Activated naive CD8-positive, alpha-beta T cell treated with anti-CD3 and anti-CD28 coated beads, Interleukin-2, amount 10 ng/mL, durations not matched to agents 7 days and 5 days (primary cell): ENCODE measurements around the gene HES5. TPM values are rescaled to one million over a fixed set of nuclear protein-coding genes. Genes with fewer than 3 reads are reported as not detected.

Source experiments
- ATAC-seq: fragments of 150-1000 bp; cut with Tn5 transposase; one replicate; pipeline ENCODE4 v1.10.0; 2021; ENCODE audit warnings: low read depth, moderate library complexity
- POLR2A ChIA-PET: fragments of 350-600 bp; sonication (Branson Sonifier 250); formaldehyde crosslinking; loops from one replicate; lab custom pipeline; 2021; ENCODE audit warnings: antibody characterized with exemption; lab: Charles Lee
- DNase-seq: peaks from one replicate; pipeline ENCODE4 v3.0.0; 2021
- H3K27ac Mint-ChIP-seq: one replicate; pipeline ENCODE4 v1.8.0; 2022; ENCODE audit warnings: mild to moderate bottlenecking, mixed read lengths
- H3K27me3 Mint-ChIP-seq: one replicate; pipeline ENCODE4 v1.8.0; 2022; ENCODE audit warnings: mild to moderate bottlenecking, moderate library complexity, mixed read lengths
- H3K36me3 Mint-ChIP-seq: one replicate; pipeline ENCODE4 v1.8.0; 2021; ENCODE audit warnings: mild to moderate bottlenecking, mixed read lengths
- H3K4me1 Mint-ChIP-seq: one replicate; pipeline ENCODE4 v1.8.0; 2021; ENCODE audit warnings: mixed read lengths
- H3K4me3 Mint-ChIP-seq: one replicate; pipeline ENCODE4 v1.8.0; 2022; ENCODE audit warnings: mild to moderate bottlenecking, moderate library complexity, mixed read lengths
- H3K9me3 Mint-ChIP-seq: one replicate; pipeline ENCODE4 v1.8.0; 2021; ENCODE audit warnings: mixed read lengths
- total RNA-seq, 2 experiments: library from RNA; stranded (reverse); gene quantifications; one replicate each; pipeline ENCODE4 v1.2.3, GENCODE V29; 2021

Gene HES5
- total RNA-seq, 2 experiments from 2014 or later: not detected

- POLR2A ChIA-PET: interaction anchor here (1.1 to 1.2 kb wide), 2 partner anchors 46 to 86 kb away, joined by 3 to 4 read pairs; no protein-coding TSS in a partner anchor
- no peak for DNase-seq
- Mint-ChIP-seq H3K9me3 (no peaks in the 10 kb centered on the region), H3K4me1 (peaks cover 9% of the 10 kb centered on the region), H3K36me3 (no peaks in the 10 kb centered on the region), H3K27ac (no peak overlapping the region), H3K27me3 (no peaks in the 10 kb centered on the region), H3K4me3 (no peak overlapping the region)
- no peak for ATAC-seq
Measured at GRCh38 chr1:2501820-2502119, 28.3 kb downstream of the HES5 start.

- Mint-ChIP-seq H3K4me3 (no peak overlapping the region), H3K27ac (no peak overlapping the region)
- POLR2A ChIA-PET: interaction anchor here (1.0 to 1.7 kb wide), 6 partner anchors 23 to 86 kb away, joined by 3 to 6 read pairs (median 4); partner anchors contain the start of gene PANK4
Measured at GRCh38 chr1:2501041-2501819, 28.8 kb downstream of the HES5 start.

GRCh38 chr1:2499986-2500596, 30.0 kb downstream of the HES5 start:
- POLR2A ChIA-PET: interaction anchor here (1.0 to 1.7 kb wide), 5 partner anchors 24 to 85 kb away, joined by 3 to 6 read pairs (median 4); partner anchors contain the start of gene PANK4
- H3K4me1 Mint-ChIP-seq: peaks cover 12% of the 10 kb centered on the region
- ATAC-seq (peak; percentile 28), DNase-seq (no peak)
- H3K27ac Mint-ChIP-seq: peak overlapping the region; percentile 76
- no peaks in the 10 kb centered on the region for H3K27me3 Mint-ChIP-seq
- no peaks in the 10 kb centered on the region for H3K9me3 Mint-ChIP-seq
- peak overlapping the region; percentile 37 for H3K4me3 Mint-ChIP-seq
- no peaks in the 10 kb centered on the region for H3K36me3 Mint-ChIP-seq

More at GRCh38 chr1:2501041-2501819, 28.8 kb downstream of the HES5 start:
- DNase-seq (no peak), ATAC-seq (no peak)
- Mint-ChIP-seq H3K9me3 (no peaks in the 10 kb centered on the region), H3K27me3 (no peaks in the 10 kb centered on the region), H3K36me3 (no peaks in the 10 kb centered on the region), H3K4me1 (peaks cover 9% of the 10 kb centered on the region)

- Mint-ChIP-seq H3K27me3 (no peaks in the 10 kb centered on the region), H3K9me3 (no peaks in the 10 kb centered on the region), H3K4me1 (peaks cover 12% of the 10 kb centered on the region), H3K4me3 (no peak overlapping the region), H3K36me3 (no peaks in the 10 kb centered on the region), H3K27ac (peak overlapping the region; percentile 30)
- ATAC-seq (no peak), DNase-seq (no peak)
- POLR2A ChIA-PET: interaction anchor here (1.5 to 1.6 kb wide), 2 partner anchors 48 to 86 kb away, joined by 3 to 6 read pairs; no protein-coding TSS in a partner anchor
Measured at GRCh38 chr1:2499260-2499659, 30.8 kb downstream of the HES5 start.

- DNase-seq: no peak
- no peak for ATAC-seq
- peaks cover 17% of the 10 kb centered on the region for H3K4me1 Mint-ChIP-seq
- H3K36me3 Mint-ChIP-seq: no peaks in the 10 kb centered on the region
- H3K27me3 Mint-ChIP-seq: no peaks in the 10 kb centered on the region
- no peaks in the 10 kb centered on the region for H3K9me3 Mint-ChIP-seq
- no peak overlapping the region for H3K27ac Mint-ChIP-seq
- H3K4me3 Mint-ChIP-seq: no peak overlapping the region
- POLR2A ChIA-PET: interaction anchor here (1.5 kb wide), 1 partner anchor 87 kb away, joined by 3 read pairs; no protein-coding TSS in a partner anchor
Measured at GRCh38 chr1:2498648-2499047, 31.4 kb downstream of the HES5 start.

GRCh38 chr1:2497891-2498290, 32.2 kb downstream of the HES5 start:
- no peak overlapping the region for H3K27ac Mint-ChIP-seq
- H3K27me3 Mint-ChIP-seq: no peaks in the 10 kb centered on the region
- no peaks in the 10 kb centered on the region for H3K36me3 Mint-ChIP-seq
- peaks cover 20% of the 10 kb centered on the region for H3K4me1 Mint-ChIP-seq
- DNase-seq (no peak), ATAC-seq (no peak)
- POLR2A ChIA-PET: interaction anchor here (0.9 to 1.3 kb wide), 2 partner anchors 49 to 51 kb away, joined by 3 to 4 read pairs; no protein-coding TSS in a partner anchor
- H3K4me3 Mint-ChIP-seq: no peak overlapping the region
- H3K9me3 Mint-ChIP-seq: no peaks in the 10 kb centered on the region

- POLR2A ChIA-PET: interaction anchor here (1.3 kb wide), 1 partner anchor 51 kb away, joined by 4 read pairs; no protein-coding TSS in a partner anchor
- no peak for ATAC-seq
- Mint-ChIP-seq H3K4me3 (no peak overlapping the region), H3K4me1 (peaks cover 20% of the 10 kb centered on the region), H3K9me3 (no peaks in the 10 kb centered on the region), H3K27me3 (no peaks in the 10 kb centered on the region), H3K27ac (no peak overlapping the region), H3K36me3 (no peaks in the 10 kb centered on the region)
- no peak for DNase-seq
Measured at GRCh38 chr1:2496746-2497145, 33.3 kb downstream of the HES5 start.

- ATAC-seq: peak; percentile 61
- Mint-ChIP-seq H3K36me3 (no peaks in the 10 kb centered on the region), H3K27me3 (no peaks in the 10 kb centered on the region), H3K4me1 (peaks cover 20% of the 10 kb centered on the region), H3K27ac (peak overlapping the region; percentile 70), H3K4me3 (no peak overlapping the region), H3K9me3 (no peaks in the 10 kb centered on the region)
- POLR2A ChIA-PET: interaction anchor here (1.3 kb wide), 1 partner anchor 51 kb away, joined by 4 read pairs; no protein-coding TSS in a partner anchor
- DNase-seq: peak; percentile 61
Measured at GRCh38 chr1:2496087-2496622, 33.9 kb downstream of the HES5 start.

- Mint-ChIP-seq H3K27ac (no peak overlapping the region), H3K27me3 (no peaks in the 10 kb centered on the region), H3K36me3 (no peaks in the 10 kb centered on the region), H3K4me3 (no peak overlapping the region), H3K4me1 (peaks cover 20% of the 10 kb centered on the region), H3K9me3 (no peaks in the 10 kb centered on the region)
- no peak for ATAC-seq
- POLR2A ChIA-PET: interaction anchor here (0.7 to 0.8 kb wide), 2 partner anchors 29 to 78 kb away, joined by 3 read pairs; no protein-coding TSS in a partner anchor
- DNase-seq: no peak
Measured at GRCh38 chr1:2495546-2495945, 34.5 kb downstream of the HES5 start.

GRCh38 chr1:2495026-2495425, 35.0 kb downstream of the HES5 start:
- no peaks in the 10 kb centered on the region for H3K27me3 Mint-ChIP-seq
- no peak overlapping the region for H3K4me3 Mint-ChIP-seq
- no peak for DNase-seq
- no peaks in the 10 kb centered on the region for H3K36me3 Mint-ChIP-seq
- peaks cover 16% of the 10 kb centered on the region for H3K4me1 Mint-ChIP-seq
- H3K9me3 Mint-ChIP-seq: no peaks in the 10 kb centered on the region
- ATAC-seq: no peak
- POLR2A ChIA-PET: interaction anchor here (0.7 to 0.8 kb wide), 2 partner anchors 29 to 77 kb away, joined by 3 read pairs; no protein-coding TSS in a partner anchor
- no peak overlapping the region for H3K27ac Mint-ChIP-seq

- H3K27ac Mint-ChIP-seq: no peak overlapping the region
Measured at GRCh38 chr1:2494323-2494693, 35.8 kb downstream of the HES5 start.

GRCh38 chr1:2493691-2494322, 36.3 kb downstream of the HES5 start:
- DNase-seq (no peak), ATAC-seq (peak; percentile 27)
- Mint-ChIP-seq H3K4me1 (peaks cover 11% of the 10 kb centered on the region), H3K9me3 (no peaks in the 10 kb centered on the region), H3K27me3 (no peaks in the 10 kb centered on the region), H3K36me3 (no peaks in the 10 kb centered on the region), H3K4me3 (no peak overlapping the region), H3K27ac (peak overlapping the region; percentile 60)
- POLR2A ChIA-PET: interaction anchor here (1.7 kb wide), 1 partner anchor 53 kb away, joined by 7 read pairs; no protein-coding TSS in a partner anchor

More at GRCh38 chr1:2494323-2494693, 35.8 kb downstream of the HES5 start:
- Mint-ChIP-seq H3K36me3 (no peaks in the 10 kb centered on the region), H3K4me3 (no peak overlapping the region), H3K4me1 (peaks cover 12% of the 10 kb centered on the region), H3K9me3 (no peaks in the 10 kb centered on the region), H3K27me3 (no peaks in the 10 kb centered on the region)
- POLR2A ChIA-PET: interaction anchor here (1.7 kb wide), 1 partner anchor 53 kb away, joined by 7 read pairs; no protein-coding TSS in a partner anchor
- no peak for ATAC-seq
- DNase-seq: no peak
